HG03439 (cell line): ENCODE measurements around the gene TGFA.
A peak's percentile ranks its signal among the peaks of the same experiment; 100 is the strongest.

Source experiments
- ATAC-seq: cut with Tn5 transposase; IDR thresholded peaks from one replicate; pipeline ENCODE4 v1.9.1; 2021; ENCODE audit warnings: mild to moderate bottlenecking, moderate library complexity; ENCODE audit not compliant: unreplicated experiment

TGFA gene

DNA sequence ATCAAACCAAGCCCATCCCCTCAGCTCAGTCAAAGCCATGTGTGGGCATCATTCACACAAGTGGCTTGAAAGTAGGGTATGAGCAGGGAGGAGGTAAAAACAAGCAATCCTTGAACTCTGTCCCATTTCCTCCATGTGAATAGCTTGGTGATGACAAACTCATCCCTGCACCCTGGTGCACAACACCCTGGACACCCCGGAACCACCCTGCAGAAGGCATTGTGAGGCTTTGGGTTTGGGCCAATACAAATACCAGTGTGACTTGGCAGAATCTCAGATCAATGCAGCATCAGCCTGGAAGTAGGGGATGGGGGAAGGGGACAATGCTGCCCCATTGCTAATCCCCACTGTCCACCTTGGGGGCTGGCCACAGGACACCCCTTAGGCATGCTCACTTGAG is 28.6 kb downstream of the TGFA start:
- ATAC-seq = no peak

DNA sequence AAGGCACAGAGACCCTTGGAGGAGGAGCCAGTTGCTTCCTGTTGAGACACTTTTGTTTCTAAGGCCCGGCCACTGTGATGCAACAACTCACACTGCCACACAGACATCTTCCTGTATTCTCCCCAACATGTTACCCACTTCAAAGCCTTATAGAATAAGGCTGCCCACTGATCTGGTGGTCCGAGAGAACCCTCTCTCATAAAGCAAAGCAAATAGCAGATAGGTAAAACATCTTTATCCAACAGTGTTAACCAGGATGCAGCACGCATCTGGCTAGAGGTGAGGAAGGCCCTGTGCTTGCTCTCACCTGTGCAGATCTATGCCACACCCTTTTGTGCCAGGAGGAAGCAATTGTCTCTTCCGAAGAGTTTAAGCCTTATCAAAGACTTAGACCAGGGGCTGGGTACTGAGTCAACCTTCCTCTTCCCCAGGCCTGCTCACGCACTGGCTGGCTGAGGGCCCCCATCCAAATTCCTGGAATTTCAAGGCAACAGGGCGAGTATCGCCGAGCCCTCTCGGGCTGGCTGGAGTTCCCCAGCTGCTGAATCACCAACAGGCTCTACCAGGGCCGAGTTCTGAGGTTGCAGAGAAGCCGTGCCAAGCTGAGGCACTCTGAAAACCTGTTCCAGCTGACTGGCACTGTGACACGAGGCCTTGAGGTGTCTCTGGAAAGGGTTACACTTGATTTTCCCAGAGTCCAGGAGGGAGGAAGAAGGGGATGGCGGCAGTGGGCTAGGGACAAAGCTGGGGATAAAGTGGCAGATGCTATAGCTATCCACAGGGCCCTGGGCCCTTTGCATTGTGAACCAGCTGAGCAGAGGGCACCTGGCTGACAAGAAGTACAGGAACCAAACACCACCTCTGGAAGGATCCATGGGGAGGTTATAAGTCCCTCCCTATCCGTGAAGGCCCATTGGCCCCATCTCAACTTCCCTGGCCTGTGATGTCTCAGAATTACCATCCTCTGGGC is 29.3 kb downstream of the TGFA start:
- no peak for ATAC-seq

DNA sequence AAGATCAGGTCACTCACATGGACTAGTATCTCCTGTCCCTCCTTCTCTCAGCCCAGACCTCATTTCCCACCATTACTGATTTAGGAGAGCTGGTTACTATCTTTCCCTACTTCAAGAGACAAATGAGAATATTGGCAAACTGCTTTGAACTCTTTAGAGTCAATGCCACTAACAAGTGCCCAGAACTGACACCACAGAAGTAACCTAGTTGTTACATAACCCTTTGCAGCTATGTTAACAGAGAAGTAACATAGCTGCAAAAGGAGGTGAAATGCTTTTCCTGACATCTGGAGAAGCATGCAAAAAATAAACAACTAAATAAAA is 30.0 kb downstream of the TGFA start:
- no peak for ATAC-seq

DNA sequence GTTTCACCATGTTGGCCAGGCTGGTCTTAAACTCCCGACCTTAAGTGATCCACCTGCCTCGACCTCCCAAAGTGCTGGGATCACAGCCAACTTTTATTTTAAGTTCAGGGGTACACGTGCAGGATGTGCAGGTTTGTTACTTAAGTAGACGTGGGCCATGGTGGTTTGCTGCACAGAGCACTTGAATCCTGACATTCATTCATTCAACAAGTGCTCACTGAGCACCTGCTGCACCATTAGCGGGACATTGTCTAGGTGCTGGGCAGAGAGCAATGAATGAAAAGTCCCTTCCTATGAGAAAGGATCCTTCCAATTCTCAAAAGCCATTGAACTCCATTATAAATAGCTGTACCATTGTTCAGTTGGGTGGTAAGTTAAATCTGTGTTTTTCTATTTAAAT is 31.0 kb downstream of the TGFA start:
- no peak for ATAC-seq

DNA sequence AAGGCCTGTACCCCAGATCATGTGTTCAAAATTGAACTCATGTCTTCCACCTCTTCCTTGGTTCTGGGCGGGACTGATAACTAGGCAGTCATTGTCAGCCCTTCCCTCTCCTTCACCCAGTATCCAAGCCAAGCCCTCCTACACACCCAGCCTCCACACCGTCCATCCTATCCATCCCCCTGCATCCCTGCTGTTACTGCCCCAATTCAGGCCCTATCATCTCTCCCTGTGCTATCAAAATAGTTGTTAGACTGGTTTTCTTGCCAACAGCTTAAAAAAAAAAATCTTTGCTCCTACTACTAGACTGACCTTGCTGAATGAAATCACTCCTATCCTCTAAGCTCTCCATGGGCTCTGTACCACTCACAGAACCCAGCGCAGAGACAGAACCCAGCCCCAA is 32.8 kb downstream of the TGFA start:
- ATAC-seq = no peak

DNA sequence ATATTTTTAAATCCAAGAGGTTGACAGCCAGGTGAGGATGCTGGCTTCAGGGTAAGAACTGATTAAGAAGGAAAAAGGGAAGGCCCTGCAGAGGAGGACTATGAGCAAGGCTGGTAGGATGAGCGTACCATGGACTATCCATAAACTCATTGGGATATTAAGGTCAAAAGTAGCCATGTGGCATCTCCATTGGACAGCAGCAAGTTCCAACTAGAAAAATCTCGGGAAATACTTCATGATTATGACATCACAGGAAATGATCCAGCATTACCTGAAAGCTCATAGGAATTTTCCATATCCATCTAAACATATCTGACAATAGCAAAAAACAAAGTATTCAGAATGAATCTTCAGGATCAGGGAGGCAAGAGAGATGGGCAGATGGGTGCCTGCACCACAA is 34.2 kb downstream of the TGFA start:
- no peak for ATAC-seq

DNA sequence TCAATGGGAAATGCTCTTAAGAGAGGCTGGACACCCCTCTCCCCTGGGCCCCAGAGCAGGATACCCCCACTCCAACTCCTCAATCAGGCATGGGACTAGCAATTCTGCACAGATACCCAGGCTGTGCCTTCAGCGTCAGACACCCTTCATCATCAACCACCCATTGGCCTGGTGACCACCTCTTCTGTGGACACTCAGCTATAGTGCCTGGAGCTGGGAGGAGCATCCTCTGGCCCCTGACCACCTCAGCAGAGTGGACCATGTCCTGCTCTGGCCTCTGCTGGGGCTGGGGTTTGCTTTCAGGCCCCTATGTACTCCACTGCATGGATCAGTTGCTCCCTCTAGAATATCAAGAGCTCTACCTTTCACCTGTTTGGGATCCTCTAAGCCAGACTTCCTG is 35.1 kb downstream of the TGFA start:
- no peak for ATAC-seq

DNA sequence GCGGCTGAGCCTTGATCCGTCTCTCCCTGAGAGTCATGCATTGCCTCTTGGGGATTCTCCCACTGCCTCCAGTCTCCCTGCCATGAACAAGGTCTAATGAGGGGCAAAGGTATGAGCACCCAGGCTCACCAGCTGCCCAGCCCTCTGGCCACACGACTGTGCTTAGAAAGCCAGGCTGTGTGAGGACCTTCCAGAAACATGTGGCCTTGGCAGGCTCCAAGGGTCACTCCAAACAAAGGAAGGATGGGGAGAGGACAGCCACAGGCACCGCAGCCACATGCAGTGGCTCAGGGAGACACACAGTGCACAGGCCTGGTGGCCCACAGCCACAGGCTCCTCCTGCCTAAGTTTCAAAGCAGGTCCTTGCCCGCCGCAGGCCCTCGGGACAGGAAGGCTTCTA is 35.8 kb downstream of the TGFA start:
- ATAC-seq = no peak

DNA sequence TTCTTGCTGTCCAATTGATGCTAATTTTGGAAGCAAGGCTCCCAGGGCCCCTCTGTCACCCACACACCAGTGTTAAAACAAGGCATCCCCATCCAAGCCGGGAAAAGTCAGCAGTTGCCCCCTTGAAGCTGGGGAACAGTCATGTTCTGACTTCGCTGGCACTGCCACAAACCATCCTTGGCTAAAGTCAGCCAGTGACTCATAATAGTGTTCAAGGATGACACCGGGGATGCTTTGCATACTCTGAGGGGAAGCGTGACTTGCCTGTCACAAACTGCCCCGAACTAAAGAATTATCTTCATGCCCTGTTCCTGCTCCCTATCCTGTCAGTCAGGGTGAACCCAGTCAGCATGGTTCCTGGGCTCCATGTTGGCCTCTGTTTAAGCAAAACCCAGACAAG is 37.0 kb downstream of the TGFA start:
- peak; percentile 88 for ATAC-seq

DNA sequence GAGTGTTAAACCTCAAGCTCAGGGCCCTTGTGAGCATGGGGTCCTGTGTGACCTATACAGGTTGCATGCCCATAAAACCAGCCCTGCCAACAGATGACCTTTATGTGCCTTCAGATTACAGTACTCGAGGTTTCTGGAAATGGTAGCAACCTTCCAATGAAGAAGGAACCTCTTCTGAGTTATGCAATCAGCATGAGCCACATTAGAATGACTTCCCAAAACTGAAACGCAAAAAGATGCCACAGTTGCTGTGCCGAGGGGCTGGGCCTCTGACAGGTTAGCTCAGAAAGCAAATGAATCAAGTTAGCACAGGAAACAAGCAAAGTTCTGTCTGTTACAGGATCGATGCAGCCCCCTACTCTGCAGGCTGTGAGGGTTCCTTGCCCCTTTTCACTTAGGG is 37.7 kb downstream of the TGFA start:
- ATAC-seq = no peak

DNA sequence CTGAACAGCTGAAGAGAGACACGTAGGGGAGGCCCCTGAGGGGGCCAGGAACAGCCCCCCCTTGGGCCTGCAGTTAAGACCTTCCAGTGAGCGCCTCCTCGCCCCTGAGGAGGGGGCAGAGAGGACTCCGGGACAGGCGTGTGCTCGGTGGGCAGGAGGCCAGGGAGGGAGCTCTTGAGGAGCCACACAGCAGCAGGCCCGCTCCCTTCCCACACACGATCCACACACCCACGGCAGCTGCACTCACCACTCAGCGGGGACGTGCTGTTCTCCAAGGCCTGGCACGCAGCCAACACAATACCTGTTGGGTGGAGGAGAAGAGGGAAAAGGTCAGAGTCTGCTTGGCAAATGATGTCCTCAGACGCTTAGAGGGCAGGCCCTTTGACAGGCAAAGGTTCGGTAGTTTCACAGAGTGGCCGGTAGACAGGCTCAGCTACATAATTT is 39.0 kb downstream of the TGFA start:
- ATAC-seq = no peak

DNA sequence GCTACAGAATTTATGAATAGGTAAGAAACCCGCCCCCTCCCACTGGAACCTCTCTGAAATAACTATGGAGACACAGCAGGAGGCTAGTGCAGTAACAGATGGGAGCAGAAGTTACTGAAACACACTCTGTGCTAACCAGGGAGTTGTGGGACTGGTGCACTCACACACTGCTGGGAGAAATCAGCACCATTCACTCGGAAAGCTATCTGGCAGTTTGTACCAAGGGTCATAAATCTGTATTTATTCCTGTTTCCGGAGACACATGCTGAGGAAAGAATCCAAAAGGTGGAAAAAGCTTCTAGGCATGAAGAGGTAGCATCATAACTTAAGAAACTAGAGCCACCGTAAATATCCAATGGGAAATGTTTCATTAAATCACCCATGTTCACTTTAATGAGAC is 39.9 kb downstream of the TGFA start:
- ATAC-seq = no peak

DNA sequence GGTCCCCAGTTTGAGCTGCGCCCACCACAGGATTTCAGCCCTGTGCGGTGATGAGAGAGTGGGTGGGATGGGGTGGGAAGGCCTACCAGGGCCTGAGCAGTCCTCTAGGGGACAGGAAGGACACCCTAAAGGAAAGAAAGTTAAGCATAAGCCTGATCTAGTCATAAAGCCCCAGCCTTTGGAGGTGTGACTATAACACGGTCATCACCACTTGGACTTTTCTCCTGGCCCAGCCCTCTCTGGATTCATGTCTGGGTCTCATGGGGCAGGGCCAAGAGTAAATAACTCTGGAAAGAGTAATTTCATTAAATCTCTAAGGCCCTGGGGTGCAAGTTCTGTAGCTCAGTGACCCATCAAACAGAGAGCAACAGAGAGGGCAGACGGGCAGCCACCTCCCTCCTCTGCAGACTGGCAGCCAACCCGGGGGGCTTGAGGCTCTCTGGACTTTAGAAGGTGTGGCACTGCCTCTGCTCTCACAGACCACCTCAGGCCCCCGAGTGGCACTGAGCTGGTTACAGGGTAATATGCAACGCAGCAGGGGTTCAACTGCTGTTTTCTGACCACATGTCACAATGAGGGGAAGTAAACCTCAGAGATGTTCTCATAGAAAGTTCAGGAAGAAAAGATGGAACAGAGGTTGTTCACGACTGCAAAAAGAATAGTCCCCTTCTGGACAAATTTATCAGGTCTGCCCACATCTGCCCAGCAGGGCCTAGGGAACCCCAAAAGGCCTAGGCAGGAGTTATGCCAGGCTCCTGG is 41.5 kb downstream of the TGFA start:
- no peak for ATAC-seq

DNA sequence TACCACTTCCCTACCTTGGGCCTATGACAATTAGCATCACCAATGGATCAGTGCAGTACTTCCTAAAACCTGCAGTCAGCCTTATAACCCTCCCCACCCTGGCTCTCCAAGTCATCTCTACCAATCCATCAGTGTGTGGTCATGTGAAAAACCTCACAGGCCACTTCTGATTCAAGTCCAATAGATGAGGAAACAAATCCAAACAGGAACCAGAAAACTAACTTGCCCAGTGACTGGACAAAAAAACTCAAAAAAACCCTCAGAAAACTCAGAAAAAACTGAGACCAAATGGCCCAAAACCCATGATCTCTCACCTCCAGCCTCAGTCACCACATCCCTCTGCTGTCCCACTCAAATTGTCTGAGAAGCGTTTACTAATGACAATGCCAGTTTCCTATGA is 43.3 kb downstream of the TGFA start:
- no peak for ATAC-seq

DNA sequence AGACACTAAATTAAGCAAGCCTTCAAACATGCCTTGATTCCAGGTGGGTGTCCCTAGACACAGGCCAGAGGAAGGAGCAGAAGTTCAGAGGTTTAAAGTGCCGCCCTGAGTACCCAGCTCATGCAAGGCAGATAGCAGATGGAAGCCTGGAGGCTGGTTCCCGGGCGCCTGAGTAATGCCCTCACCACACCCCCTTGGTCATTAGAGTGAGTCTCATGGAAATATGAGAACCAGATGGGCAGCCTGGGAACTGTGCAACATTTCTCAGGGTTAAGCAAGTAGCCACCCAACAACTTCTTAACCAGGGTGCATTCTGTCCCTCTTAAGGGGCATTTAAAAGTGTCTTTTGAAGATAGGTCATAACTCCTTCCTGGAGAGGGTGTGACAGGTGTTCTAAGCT is 44.1 kb downstream of the TGFA start:
- no peak for ATAC-seq

DNA sequence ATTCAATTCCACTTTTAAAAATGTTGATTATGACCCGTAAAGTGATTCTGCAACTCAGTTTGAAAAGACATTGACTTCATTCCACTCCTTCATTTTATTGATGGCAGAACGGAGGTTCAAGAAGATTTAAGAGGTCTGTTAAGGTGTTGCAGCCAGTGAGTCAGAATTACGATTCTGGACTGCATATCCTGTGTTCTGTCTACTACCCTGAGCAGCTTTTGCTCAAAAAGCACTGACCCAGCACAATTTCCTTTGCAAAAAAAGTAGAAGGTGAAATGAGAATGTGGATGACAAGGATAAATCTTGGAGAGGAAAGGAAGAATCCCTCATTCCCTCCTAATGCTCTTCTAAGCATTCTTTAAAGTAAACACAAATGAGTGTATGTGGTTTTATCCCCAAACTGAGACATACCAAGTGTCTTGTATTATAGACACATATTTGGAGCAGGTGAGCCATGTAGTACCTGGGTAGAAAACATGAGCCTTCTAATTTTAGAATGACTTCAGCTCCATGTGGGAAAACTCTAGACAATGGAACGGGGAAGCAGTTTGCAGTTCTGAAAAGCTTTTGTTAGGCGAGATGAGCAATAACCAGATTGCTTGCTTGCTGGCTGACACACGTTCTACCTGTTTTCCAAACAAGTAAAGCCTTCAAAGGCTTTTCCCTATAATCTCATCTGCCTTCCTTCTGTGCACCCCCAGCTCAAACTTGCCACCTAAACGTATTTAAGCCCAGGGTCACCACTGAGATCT is 44.7 kb downstream of the TGFA start:
- ATAC-seq = no peak

DNA sequence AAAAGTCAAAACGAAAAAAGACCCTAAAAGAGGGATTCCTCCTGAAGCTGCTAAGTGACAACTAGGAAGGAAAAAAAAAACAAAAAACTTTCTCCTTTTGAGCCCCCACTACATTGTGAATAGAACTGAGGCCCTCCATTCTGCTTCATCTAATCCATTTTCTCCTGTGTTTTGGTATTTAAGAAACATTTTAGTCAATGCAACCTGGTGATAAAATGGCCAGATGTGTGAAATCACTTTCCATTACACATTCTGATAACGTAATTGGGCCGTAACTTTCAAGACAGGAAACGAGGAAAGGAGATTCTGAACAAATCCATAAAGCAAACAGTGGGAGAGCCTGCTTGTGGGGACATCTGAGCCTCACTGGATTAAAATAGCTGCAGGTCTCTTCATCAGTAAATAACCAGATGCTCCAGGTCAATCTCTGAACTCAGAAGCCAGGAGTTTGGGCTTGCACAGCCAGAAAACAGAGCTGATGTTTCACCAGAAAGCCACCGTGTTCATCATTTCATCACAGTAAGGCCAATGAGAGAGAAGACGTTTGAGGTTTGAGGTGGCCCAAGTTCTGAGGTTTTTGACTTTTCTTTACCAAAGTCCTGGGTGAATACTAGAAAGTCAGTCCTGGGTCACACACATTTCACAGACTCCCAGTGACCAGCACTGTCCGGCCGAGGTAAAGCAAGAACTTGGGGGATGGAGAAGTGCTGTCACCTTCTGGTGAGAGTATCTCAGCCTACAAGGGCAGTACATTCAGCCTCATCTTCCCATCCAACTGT is 47.8 kb downstream of the TGFA start:
- ATAC-seq = no peak

DNA sequence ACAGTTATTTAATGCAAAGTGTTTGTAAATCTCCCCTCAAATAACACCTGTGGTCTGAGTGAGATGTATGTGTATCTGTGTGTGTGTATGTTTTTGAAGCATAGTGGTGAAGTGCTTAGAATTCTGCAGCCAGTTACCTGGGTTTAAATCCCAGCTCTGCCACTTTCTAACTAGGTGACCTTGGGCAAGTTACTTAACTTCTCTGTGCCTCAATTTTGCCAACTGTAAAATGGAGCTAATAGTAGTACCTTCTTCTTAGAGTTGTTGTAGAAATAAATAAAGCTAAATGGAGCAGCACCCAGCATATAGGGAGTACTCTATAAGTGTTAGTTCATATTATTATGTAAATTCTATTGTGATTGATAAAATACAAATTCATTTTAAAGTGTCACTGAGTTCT is 48.9 kb downstream of the TGFA start:
- ATAC-seq = no peak

DNA sequence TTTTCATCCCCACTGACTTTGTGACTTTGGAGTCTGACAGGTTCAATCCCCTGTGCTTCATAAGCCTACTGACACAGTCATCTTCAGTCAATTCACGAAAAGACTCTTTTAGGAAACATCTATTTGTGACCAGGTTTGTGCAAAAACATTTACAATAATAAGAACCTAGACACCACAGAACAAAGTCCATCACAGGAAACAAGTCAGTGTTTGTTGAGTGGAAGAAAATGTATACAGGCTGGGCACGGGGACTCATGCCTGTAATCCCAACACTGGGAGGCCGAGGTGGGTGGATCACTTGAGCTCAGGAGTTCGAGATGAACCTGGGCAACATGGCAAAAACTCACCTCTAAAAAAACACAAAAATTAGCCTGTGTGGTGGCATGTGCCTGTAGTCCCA is 49.7 kb downstream of the TGFA start:
- no peak for ATAC-seq

DNA sequence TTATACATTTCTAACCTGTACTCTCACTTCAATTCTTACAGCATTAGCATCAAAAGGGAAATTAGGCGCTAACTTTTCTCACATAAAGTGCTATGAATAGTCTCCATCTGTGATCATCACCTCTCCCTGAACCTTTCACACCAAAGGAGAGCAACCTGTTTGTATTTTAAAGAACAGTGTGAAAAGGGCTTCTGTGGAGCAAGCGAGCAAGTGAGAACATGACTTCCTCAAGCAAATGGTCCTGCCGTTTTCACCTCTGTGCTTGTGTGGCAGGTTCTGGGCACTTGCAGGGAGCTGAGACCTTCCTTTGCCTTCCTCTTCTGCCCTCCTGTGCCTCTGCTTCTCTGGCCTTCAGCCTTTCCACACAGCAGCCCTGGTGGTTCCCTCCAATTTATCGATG is 51.9 kb downstream of the TGFA start:
- no peak for ATAC-seq

DNA sequence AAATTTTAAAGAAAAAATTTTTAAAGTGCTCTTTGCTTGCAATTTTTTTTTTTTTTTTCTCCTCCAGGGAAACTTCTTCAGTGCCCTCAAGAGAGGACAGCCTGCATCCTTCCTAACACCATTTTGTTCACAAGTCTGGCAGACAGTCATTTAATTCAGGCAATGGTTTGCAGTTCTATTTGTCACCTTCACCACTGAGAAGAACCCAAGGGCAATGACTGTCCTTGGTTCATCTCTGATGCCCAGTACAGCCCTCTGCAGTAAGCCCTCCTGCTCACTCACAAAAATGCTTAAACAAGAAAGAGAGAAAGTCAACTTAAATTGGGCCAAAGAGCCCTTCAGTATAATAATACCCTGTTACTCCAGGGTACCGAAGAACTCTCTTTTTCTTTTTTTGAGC is 52.4 kb downstream of the TGFA start:
- no peak for ATAC-seq
